Fibroblast of lung (primary cell): ENCODE data around the gene COL25A1. TPM values are rescaled to one million over a fixed set of nuclear protein-coding genes. Genes with fewer than 3 reads are reported as not detected.

Experiments
- DNase-seq, 2 donors: peaks; one replicate each; pipeline versions ENCODE4 v3.0.0 to v3.0.0-alpha.2; 2010; ENCODE audit warnings: low read depth in 2 of 2
- H2AFZ ChIP-seq: 2 replicates; pipeline ENCODE4 v1.5.1; 2012; ENCODE audit warnings: low read length, control low read depth, inconsistent platforms
- H3K27ac ChIP-seq: 2 replicates; pipeline ENCODE4 v1.5.1; 2011; ENCODE audit warnings: low read length, control low read depth; ENCODE audit not compliant: insufficient read depth
- H3K27me3 ChIP-seq: 2 replicates; pipeline ENCODE4 v1.5.1; 2011; ENCODE audit warnings: mild to moderate bottlenecking, low read length; ENCODE audit not compliant: control insufficient read depth, insufficient read depth
- H3K36me3 ChIP-seq: 2 replicates; pipeline ENCODE4 v1.5.1; 2011; ENCODE audit warnings: low read length; ENCODE audit not compliant: control insufficient read depth, insufficient read depth
- H3K4me1 ChIP-seq: 2 replicates; pipeline ENCODE4 v1.5.1; 2011; ENCODE audit warnings: low read length; ENCODE audit not compliant: control insufficient read depth, insufficient read depth; ENCODE audit errors: extremely low read depth
- H3K4me2 ChIP-seq: 2 replicates; pipeline ENCODE4 v1.5.1; 2011; ENCODE audit warnings: low read length, control low read depth; ENCODE audit not compliant: insufficient read depth; ENCODE audit errors: extremely low read depth
- H3K4me3 ChIP-seq, 4 experiments: fragments of 200-600 bp in 1 of 4; sonication (generic) in 1 of 4; replicated peaks in 1 of 4; 2 replicates each; pipeline ENCODE4 v1.5.1; 2011 to 2016; ENCODE audit warnings: low read length in 4 of 4, low read depth in 3 of 4, mild to moderate bottlenecking in 3 of 4, control low read depth in 2 of 4, inconsistent platforms in 1 of 4, mixed read lengths in 1 of 4; ENCODE audit not compliant: insufficient read depth in 1 of 4; ENCODE audit errors: control extremely low read depth in 1 of 4
- H3K79me2 ChIP-seq: 2 replicates; pipeline ENCODE4 v1.5.1; 2012; ENCODE audit warnings: mild to moderate bottlenecking, low read length, inconsistent platforms; ENCODE audit not compliant: control insufficient read depth, insufficient read depth
- H3K9ac ChIP-seq: 2 replicates; pipeline ENCODE4 v1.5.1; 2011; ENCODE audit warnings: mild to moderate bottlenecking, low read length, control low read depth; ENCODE audit not compliant: insufficient read depth
- H3K9me3 ChIP-seq: 2 replicates; pipeline ENCODE4 v1.5.1; 2012; ENCODE audit warnings: low read depth, low read length; ENCODE audit not compliant: control insufficient read depth, insufficient read depth
- H4K20me1 ChIP-seq: 2 replicates; pipeline ENCODE4 v1.5.1; 2011; ENCODE audit warnings: low read length; ENCODE audit not compliant: control insufficient read depth, insufficient read depth; ENCODE audit errors: extremely low read depth
- EZH2 ChIP-seq: IDR thresholded peaks from 2 replicates; pipeline ENCODE4 v1.5.1; 2012; ENCODE audit warnings: low read length, control low read depth, mild to moderate bottlenecking; ENCODE audit errors: missing control alignments
- polyA plus RNA-seq, 2 donors: library from polyadenylated mRNA; depleted of rRNA in 1 of 2; stranded (reverse) in 1 of 2; unstranded in 1 of 2; fragments of >200 nt; gene quantifications; 2 replicates each; pipeline ENCODE4 v1.2.1, GENCODE V29; 2011 to 2012; ENCODE audit warnings: missing spikeins in 1 of 2
- total RNA-seq: library from RNA; depleted of rRNA; stranded (reverse); fragments of >200 nt; gene quantifications from 2 replicates; pipeline ENCODE4 v1.2.1, GENCODE V29; 2014
- TF ChIP-seq, protein P1 (sequence below), 2 donors: IDR thresholded peaks in 1 of 2; conservative IDR thresholded peaks in 1 of 2; 1 replicate in 1 of 2; 2 replicates in 1 of 2; pipeline ENCODE4 v1.5.1; 2011 to 2012; ENCODE audit warnings: low read length in 2 of 2, control low read depth in 1 of 2, inconsistent platforms in 1 of 2, low read depth in 1 of 2, mild to moderate bottlenecking in 1 of 2

COL25A1 gene
- total and polyA plus RNA-seq, 2 donors (not counting 1 experiment from before 2014, with no cell fraction given): under 0.01 to 0.01 TPM

DNA sequence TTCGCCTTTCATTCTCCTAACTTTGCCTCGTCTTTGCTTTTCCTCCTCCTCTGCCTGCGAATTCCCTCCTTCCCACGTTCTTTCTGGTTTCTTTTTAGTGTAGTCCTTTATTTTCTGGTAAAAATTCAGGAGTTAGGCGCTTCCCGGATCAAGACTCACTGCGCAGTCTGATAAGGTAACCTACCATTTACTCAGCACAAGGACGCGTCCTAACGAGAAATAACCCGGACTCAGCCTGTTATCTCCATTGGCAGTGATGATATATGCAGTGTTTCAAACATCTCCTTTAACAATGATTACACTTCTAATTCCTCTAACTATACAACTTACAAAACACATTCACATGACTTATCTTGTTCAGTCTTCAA is 539.2 kb downstream of the COL25A1 start:
- Histone ChIP-seq H3K9me3 (no peaks in the 10 kb centered on the region), H3K4me1 (peaks cover 3% of the 10 kb centered on the region), H3K9ac (no peak overlapping the region), H3K27me3 (peaks cover 15% of the 10 kb centered on the region), H4K20me1 (no peaks in the 10 kb centered on the region), H3K36me3 (no peaks in the 10 kb centered on the region), H3K27ac (no peak overlapping the region), H3K4me2 (peak overlapping the region; percentile 95), H3K79me2 (no peaks in the 10 kb centered on the region), H2AFZ (peak overlapping the region; percentile 67), H3K4me3 (peak overlapping the region; percentile 40 to 61 (median 51))
- no peak for DNase-seq
- TF ChIP-seq, protein P1, sequence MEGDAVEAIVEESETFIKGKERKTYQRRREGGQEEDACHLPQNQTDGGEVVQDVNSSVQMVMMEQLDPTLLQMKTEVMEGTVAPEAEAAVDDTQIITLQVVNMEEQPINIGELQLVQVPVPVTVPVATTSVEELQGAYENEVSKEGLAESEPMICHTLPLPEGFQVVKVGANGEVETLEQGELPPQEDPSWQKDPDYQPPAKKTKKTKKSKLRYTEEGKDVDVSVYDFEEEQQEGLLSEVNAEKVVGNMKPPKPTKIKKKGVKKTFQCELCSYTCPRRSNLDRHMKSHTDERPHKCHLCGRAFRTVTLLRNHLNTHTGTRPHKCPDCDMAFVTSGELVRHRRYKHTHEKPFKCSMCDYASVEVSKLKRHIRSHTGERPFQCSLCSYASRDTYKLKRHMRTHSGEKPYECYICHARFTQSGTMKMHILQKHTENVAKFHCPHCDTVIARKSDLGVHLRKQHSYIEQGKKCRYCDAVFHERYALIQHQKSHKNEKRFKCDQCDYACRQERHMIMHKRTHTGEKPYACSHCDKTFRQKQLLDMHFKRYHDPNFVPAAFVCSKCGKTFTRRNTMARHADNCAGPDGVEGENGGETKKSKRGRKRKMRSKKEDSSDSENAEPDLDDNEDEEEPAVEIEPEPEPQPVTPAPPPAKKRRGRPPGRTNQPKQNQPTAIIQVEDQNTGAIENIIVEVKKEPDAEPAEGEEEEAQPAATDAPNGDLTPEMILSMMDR (conservative IDR thresholded peaks at IDR 0.05 in 1 of 2, IDR thresholded peaks at IDR 0.05 in 1 of 2; ENCODE audit: low read depth in 1 of 2, low read length in 2 of 2): no peak
- TF ChIP-seq EZH2: no peak

DNA sequence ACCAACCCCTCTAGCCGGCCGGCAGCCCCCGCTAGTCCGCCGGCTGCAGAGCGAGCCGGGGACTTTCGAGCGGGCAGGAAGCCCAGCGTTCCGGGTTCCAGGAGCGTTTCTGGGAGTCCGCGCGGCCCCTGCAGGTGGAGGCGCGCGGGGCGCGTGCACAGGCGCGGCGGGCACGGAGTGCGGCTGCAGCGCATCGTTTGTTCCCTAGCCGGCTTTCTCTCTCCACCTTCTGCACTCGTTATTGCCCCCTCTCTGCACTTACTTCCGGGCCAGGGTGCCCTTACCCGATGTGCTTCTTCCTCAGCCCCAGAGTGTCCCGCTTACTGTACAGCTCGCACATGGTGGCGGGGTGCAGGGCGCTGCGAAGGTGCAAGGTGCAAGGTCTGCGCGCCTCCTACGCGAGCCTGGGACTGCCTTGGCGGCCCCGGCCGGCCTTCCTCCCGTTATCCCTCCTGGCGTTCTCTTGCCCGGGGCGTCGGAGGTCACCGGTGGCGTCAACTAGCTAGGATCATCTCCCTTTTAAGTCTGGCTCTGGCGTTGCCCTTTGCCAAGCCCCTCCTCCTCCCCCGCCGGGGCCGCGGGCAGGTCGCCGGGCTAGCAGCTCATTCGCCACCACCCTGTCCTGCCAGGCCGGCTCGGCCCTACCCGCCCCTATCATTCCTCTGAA is 539.8 kb downstream of the COL25A1 start, which contains the start of gene ETNPPL:
TSS of gene ETNPPL (minus strand) at position 495 of the 667 bp plus-strand sequence. CDS start at position 340, 155 bp downstream.
- Histone ChIP-seq H3K4me2 (peak within 1 kb of the TSS; percentile 95), H3K79me2 (no peaks in the 10 kb centered on the region), H3K9ac (no peak within 1 kb of the TSS), H3K9me3 (no peaks in the 10 kb centered on the region), H3K36me3 (no peaks in the 10 kb centered on the region), H3K4me3 (peak within 1 kb of the TSS; percentile 40 to 61 (median 51)), H3K27me3 (peaks cover 15% of the 10 kb centered on the region), H2AFZ (peak within 1 kb of the TSS; percentile 67), H4K20me1 (no peaks in the 10 kb centered on the region), H3K4me1 (peaks cover 3% of the 10 kb centered on the region), H3K27ac (no peak within 1 kb of the TSS)
- DNase-seq: peak; percentile 0 to 21
- TF ChIP-seq, protein P1 (conservative IDR thresholded peaks at IDR 0.05 in 1 of 2, IDR thresholded peaks at IDR 0.05 in 1 of 2; ENCODE audit: low read depth in 1 of 2, low read length in 2 of 2): no peak
- no peak for TF ChIP-seq EZH2

Other genes with a start within 250 kb of the COL25A1 start
- 12.1 and 16.3 TPM in 2 replicates for gene SEC24B, start 131.2 kb upstream of the COL25A1 start, total RNA-seq
- 42.6 and 47.9 TPM in 2 replicates for gene SEC24B, start 131.2 kb upstream of the COL25A1 start, polyA plus RNA-seq